Dedifferentiated amniotic fluid mesenchymal stem cell (primary cell): ENCODE data around the gene CUL1.
A peak's percentile ranks its signal among the peaks of the same experiment; 100 is the strongest.

ENCODE experiments used
- DNase-seq: peaks from one replicate; pipeline ENCODE4 v3.0.0-alpha.2; 2016; ENCODE audit errors: extremely low spot score

CUL1 gene

GRCh38 chr7:148761499-148762278 lies 63.0 kb downstream of the CUL1 start:
- no peak for DNase-seq

- no peak for DNase-seq
Observed at GRCh38 chr7:148763622-148764021, 64.9 kb downstream of the CUL1 start.

- DNase-seq: no peak
Observed at GRCh38 chr7:148770004-148770403, 71.3 kb downstream of the CUL1 start.

GRCh38 chr7:148772297-148773089 lies 73.8 kb downstream of the CUL1 start:
- DNase-seq: peak; percentile 41

GRCh38 chr7:148773334-148773733 lies 74.6 kb downstream of the CUL1 start:
- DNase-seq: no peak

- no peak for DNase-seq
Observed at GRCh38 chr7:148774471-148774870, 75.8 kb downstream of the CUL1 start.

GRCh38 chr7:148782757-148783456 lies 84.2 kb downstream of the CUL1 start:
- DNase-seq: no peak

- DNase-seq: no peak
Observed at GRCh38 chr7:148783801-148784527, 85.3 kb downstream of the CUL1 start.

GRCh38 chr7:148787571-148788295 lies 89.0 kb downstream of the CUL1 start:
- DNase-seq: no peak

GRCh38 chr7:148789220-148789619 lies 90.5 kb downstream of the CUL1 start:
- DNase-seq: no peak

- no peak for DNase-seq
Observed at GRCh38 chr7:148790131-148790726, 91.5 kb downstream of the CUL1 start.

GRCh38 chr7:148790850-148791249 lies 92.1 kb downstream of the CUL1 start:
- DNase-seq: no peak

- DNase-seq: no peak
Observed at GRCh38 chr7:148791546-148791945, 92.8 kb downstream of the CUL1 start.

- no peak for DNase-seq
Observed at GRCh38 chr7:148793590-148793989, 94.9 kb downstream of the CUL1 start.

- DNase-seq: no peak
Observed at GRCh38 chr7:148794476-148794875, 95.8 kb downstream of the CUL1 start.

- no peak for DNase-seq
Observed at GRCh38 chr7:148796841-148797240, 98.1 kb downstream of the CUL1 start.

GRCh38 chr7:148799893-148800555 lies 101.3 kb downstream of the CUL1 start:
- no peak for DNase-seq

GRCh38 chr7:148800677-148801076 lies 102.0 kb downstream of the CUL1 start:
- DNase-seq: no peak

GRCh38 chr7:148802101-148802493 lies 103.4 kb downstream of the CUL1 start:
- no peak for DNase-seq

- DNase-seq: no peak
Observed at GRCh38 chr7:148803094-148803493, 104.4 kb downstream of the CUL1 start.
